Measurements from ENCODE around the gene UBN1. TPM values are rescaled to one million over a fixed set of nuclear protein-coding genes. Genes with fewer than 3 reads are reported as not detected.

Gene UBN1, protein sequence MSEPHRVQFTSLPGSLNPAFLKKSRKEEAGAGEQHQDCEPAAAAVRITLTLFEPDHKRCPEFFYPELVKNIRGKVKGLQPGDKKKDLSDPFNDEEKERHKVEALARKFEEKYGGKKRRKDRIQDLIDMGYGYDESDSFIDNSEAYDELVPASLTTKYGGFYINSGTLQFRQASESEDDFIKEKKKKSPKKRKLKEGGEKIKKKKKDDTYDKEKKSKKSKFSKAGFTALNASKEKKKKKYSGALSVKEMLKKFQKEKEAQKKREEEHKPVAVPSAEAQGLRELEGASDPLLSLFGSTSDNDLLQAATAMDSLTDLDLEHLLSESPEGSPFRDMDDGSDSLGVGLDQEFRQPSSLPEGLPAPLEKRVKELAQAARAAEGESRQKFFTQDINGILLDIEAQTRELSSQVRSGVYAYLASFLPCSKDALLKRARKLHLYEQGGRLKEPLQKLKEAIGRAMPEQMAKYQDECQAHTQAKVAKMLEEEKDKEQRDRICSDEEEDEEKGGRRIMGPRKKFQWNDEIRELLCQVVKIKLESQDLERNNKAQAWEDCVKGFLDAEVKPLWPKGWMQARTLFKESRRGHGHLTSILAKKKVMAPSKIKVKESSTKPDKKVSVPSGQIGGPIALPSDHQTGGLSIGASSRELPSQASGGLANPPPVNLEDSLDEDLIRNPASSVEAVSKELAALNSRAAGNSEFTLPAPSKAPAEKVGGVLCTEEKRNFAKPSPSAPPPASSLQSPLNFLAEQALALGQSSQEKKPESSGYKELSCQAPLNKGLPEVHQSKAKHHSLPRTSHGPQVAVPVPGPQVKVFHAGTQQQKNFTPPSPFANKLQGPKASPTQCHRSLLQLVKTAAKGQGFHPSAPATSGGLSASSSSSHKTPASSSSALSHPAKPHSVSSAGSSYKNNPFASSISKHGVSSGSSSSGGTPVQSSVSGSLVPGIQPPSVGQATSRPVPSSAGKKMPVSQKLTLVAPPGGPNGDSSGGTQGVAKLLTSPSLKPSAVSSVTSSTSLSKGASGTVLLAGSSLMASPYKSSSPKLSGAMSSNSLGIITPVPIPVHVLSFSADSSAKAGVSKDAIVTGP (N-terminal part only)
- total RNA-seq (ENCODE audit: low replicate concordance), result 11.4 and 17.8 TPM in 2 replicates

DNA sequence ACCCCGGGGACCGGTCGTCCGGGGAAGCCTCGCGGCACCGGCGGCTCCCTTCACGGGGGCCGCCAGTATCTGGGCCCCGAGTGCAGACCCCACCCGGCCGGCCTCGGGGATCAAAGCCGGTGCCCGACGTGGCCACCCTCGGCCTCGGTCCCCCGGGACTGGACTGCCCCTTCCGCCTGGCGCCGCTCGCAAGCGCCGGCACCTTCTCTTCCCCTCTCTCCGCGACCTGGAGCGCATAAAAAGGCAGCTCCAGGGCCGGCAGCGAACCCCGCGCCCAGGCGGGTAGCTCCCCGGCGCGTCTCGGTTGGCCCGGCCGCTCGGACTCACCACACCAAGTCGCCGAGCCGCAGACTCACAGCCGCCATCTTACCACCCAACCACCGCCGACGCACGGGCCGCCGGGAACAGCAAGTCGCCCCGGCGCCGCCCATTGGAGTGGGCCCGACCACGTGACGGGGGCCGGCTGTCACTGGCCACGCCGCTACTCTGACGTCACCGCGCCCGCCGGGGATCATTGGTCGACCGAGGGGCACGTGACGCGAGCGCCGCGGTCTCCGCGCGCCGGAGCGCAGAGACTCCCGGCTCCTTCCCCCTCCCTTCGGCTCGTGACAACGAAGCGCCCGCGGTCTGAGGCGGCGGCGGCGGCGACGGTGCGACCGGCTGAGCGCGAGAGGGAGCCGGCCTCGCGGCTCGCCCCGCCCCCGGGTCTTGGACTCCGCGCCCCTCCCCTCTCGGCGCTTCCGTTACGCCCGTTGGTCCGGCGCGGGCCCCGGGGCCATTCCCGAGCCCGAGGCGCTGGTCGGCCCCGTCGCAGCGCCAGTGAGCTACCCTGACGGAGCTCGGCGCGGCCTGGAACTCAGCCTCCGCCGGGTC lies at the start of gene UBN1, which contains the start of gene GLYR1:
Gene UBN1, plus strand, starts transcription at position 581 of the 873 bp plus-strand sequence. CDS start 5,437 bp downstream, outside the sequence.
Gene GLYR1, minus strand, starts transcription at position 388 of the 873 bp plus-strand sequence. Its CDS starts 23 bp downstream, at position 365.

DNA sequence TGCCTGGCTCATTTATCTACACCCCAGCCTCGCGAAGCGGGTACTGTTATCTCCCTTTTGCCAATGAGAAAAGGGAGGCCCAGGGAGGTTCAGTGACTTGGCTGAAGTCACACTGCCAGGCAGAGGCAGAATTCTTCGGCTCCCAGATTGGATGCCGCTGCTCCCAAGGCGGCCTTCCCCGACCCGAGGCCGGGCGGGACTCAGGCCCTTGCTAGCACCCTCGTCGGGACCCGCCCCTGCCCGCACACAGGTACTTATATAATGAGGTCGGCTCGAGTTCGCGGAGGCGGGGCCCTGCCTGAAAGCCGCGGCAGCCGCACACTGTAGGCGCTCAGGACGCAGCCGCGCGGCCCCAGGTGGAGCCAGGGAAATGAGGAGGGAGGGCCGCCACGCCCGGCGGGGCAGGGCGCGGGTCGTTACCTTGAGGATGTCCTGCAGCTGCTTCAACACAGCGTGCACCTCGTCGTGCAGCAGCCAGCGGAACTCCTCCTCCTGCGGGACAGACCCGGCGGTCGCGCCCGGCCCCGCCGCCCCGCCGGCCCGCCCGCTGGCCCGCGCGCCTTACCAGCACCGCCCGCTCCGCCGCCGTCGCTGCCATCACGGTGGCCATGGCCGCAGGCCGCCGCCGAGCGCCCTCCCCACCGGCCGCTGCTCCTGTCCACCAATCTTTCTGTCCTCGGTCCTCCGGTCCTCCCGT lies 45.2 kb upstream of the UBN1 start, which contains the start of gene ROGDI:
Gene ROGDI, minus strand, starts transcription at position 672 of the 697 bp plus-strand sequence. Its CDS starts 62 bp downstream, at position 610.

Other genes with a start within 250 kb of the UBN1 start
- gene UBALD1, start 232.6 kb upstream of the UBN1 start, total RNA-seq (ENCODE audit: low replicate concordance), result 3.2 and 7.1 TPM in 2 replicates
- 20.6 and 25.4 TPM in 2 replicates for gene MGRN1, start 222.7 kb upstream of the UBN1 start, total RNA-seq (ENCODE audit: low replicate concordance)
- gene NUDT16L1, start 153.9 kb upstream of the UBN1 start, total RNA-seq (ENCODE audit: low replicate concordance), result 17.7 and 24.3 TPM in 2 replicates
- gene ANKS3, start 113.2 kb upstream of the UBN1 start, total RNA-seq (ENCODE audit: low replicate concordance), result 27.2 and 30.7 TPM in 2 replicates
- gene DNAAF8, start 112.9 kb upstream of the UBN1 start, total RNA-seq (ENCODE audit: low replicate concordance), result 0.47 and 1.1 TPM in 2 replicates
- gene ZNF500, start 80.3 kb upstream of the UBN1 start, total RNA-seq (ENCODE audit: low replicate concordance), result 4.7 and 5.6 TPM in 2 replicates
- not detected in 2 replicates for gene SEPTIN12, start 59.1 kb upstream of the UBN1 start, total RNA-seq (ENCODE audit: low replicate concordance)
- not detected in 2 replicates for gene SMIM22, start 52.1 kb upstream of the UBN1 start, total RNA-seq (ENCODE audit: low replicate concordance)
- gene ROGDI, start 44.8 kb upstream of the UBN1 start, total RNA-seq (ENCODE audit: low replicate concordance), result 8.3 and 16.6 TPM in 2 replicates
- gene GLYR1, start 193 bp upstream of the UBN1 start, total RNA-seq (ENCODE audit: low replicate concordance), result 33.1 and 35.6 TPM in 2 replicates
- 0.68 and 201 TPM in 2 replicates for gene PPL, start 89.7 kb downstream of the UBN1 start, total RNA-seq (ENCODE audit: low replicate concordance)
- 2.6 TPM in 1 of 2 replicates, not detected in the other for gene SEC14L5, start 110.8 kb downstream of the UBN1 start, total RNA-seq (ENCODE audit: low replicate concordance)
- gene NAGPA, start 186.5 kb downstream of the UBN1 start, total RNA-seq (ENCODE audit: low replicate concordance), result 9.5 and 14.3 TPM in 2 replicates
- 0.82 TPM in 1 of 2 replicates, not detected in the other for gene C16orf89, start 218.5 kb downstream of the UBN1 start, total RNA-seq (ENCODE audit: low replicate concordance)
- 24.7 and 30.1 TPM in 2 replicates for gene ALG1, start 224.4 kb downstream of the UBN1 start, total RNA-seq (ENCODE audit: low replicate concordance)

Measured in smooth muscle cell of the coronary artery (primary cell).